Measurements from ENCODE around the gene TMEM273. TPM values are rescaled to one million over a fixed set of nuclear protein-coding genes. Genes with fewer than 3 reads are reported as not detected.

The TMEM273 gene
- total and polyA plus RNA-seq, 2 of the 4 experiments (the other 2 are of a cell fraction): not detected

GRCh38 chr10:49185213-49185612 is 3.0 kb downstream of the TMEM273 start:
- Histone ChIP-seq H3K4me2 (ENCODE audit: low read depth, low read length) (no peak overlapping the region), H3K9me1 (ENCODE audit: insufficient read depth, low read length) (peaks cover 6% of the 10 kb centered on the region; the same call in 1 of the 2 replicates)
- CTCF ChIA-PET: no interaction called here

More at GRCh38 chr10:49185213-49185612, 3.0 kb downstream of the TMEM273 start:
- no peak overlapping the region for H2AFZ ChIP-seq (replicated peaks; ENCODE audit: low read length, poor library complexity)
- no TSS peak for BruUV-seq (replicated peaks)
- no peak overlapping the region for H2AK9ac ChIP-seq (replicated peaks; ENCODE audit: low read depth, low read length, poor library complexity)
- dilution Hi-C loops (cut with HindIII; ENCODE audit: low sequenced_read_pairs, unreplicated experiment): no loop called here
- H4K8ac ChIP-seq (ENCODE audit: low read depth in 2 of 2, low read length in 2 of 2): no peak overlapping the region
- no peak overlapping the region for H4K5ac ChIP-seq (ENCODE audit: low read depth, low read length)
- H3K18ac ChIP-seq (ENCODE audit: low read depth, low read length): no peak overlapping the region
- in situ Hi-C loops (cut with MboI; ENCODE audit: low sequenced_read_pairs): no loop called here
- H2BK5ac ChIP-seq (ENCODE audit: low read depth, low read length, poor library complexity, severe bottlenecking): no peak overlapping the region
- TF ChIP-seq RAD21 (IDR thresholded peaks at IDR 0.05; ENCODE audit: low read length): no peak
- no peak for TF ChIP-seq CHD1 (IDR thresholded peaks at IDR 0.05; ENCODE audit: low read depth, low read length)
- TF ChIP-seq RCOR1 (IDR thresholded peaks at IDR 0.05; ENCODE audit: insufficient replicate concordance, low read length): no peak
- no peak for TF ChIP-seq MAZ (IDR thresholded peaks at IDR 0.05; ENCODE audit: borderline replicate concordance, low read depth, low read length)
- TF ChIP-seq SMC3 (IDR thresholded peaks at IDR 0.05; ENCODE audit: low read depth, low read length): no peak
- no peak for TF ChIP-seq CTCF (conservative IDR thresholded peaks at IDR 0.05; ENCODE audit: low read depth, low read length)
- no peak for TF ChIP-seq POLR2A (IDR thresholded peaks at IDR 0.05; ENCODE audit: low read depth, low read length)
- TF ChIP-seq MXI1 (IDR thresholded peaks at IDR 0.05; ENCODE audit: borderline replicate concordance, low read depth, low read length): no peak
- no peak for TF ChIP-seq ELK1 (IDR thresholded peaks at IDR 0.05; ENCODE audit: borderline replicate concordance, low read depth, low read length)
- no peak for TF ChIP-seq NFE2L2 (IDR thresholded peaks at IDR 0.05; ENCODE audit: low read depth, low read length)
- no peak for TF ChIP-seq BHLHE40 (IDR thresholded peaks at IDR 0.05; ENCODE audit: low read depth, low read length)
- no peak for TF ChIP-seq FOS (IDR thresholded peaks at IDR 0.05; ENCODE audit: low read depth, low read length)
- no peak for TF ChIP-seq CEBPB (IDR thresholded peaks at IDR 0.05; ENCODE audit: low read depth, low read length)
- no peak for TF ChIP-seq MAFK (IDR thresholded peaks at IDR 0.05; ENCODE audit: low read depth, low read length)
- no peak for TF ChIP-seq USF2 (IDR thresholded peaks at IDR 0.05; ENCODE audit: low read depth, low read length)
- TF ChIP-seq RFX5 (IDR thresholded peaks at IDR 0.05; ENCODE audit: low read depth, low read length): no peak
- no peak overlapping the region for H3K27ac ChIP-seq (ENCODE audit: insufficient read depth, low read length)
- ATAC-seq (ENCODE audit: low read depth) (no peak), DNase-seq (no peak)
- H4K91ac ChIP-seq (ENCODE audit: insufficient read depth, low read depth, low read length): no peak overlapping the region
- POLR2A ChIA-PET (ENCODE audit: unreplicated experiment): no interaction called here
- H3K9me3 ChIP-seq (ENCODE audit: control insufficient read depth, insufficient read depth, low read length): no peaks in the 10 kb centered on the region
- no peak overlapping the region for H2BK20ac ChIP-seq (ENCODE audit: low read depth, low read length)
- no peak overlapping the region for H3K56ac ChIP-seq (ENCODE audit: extremely low read depth, insufficient read depth, low read length)
- H4K20me1 ChIP-seq (ENCODE audit: insufficient read depth, low read length): no peaks in the 10 kb centered on the region
- no peak overlapping the region for H3K14ac ChIP-seq (replicated peaks; ENCODE audit: low read depth, low read length)
- H3K9ac ChIP-seq (ENCODE audit: low read depth, low read length): no peak overlapping the region
- no peak overlapping the region for H3K4ac ChIP-seq (ENCODE audit: low read depth, low read length)
- H3K23ac ChIP-seq (ENCODE audit: low read depth, low read length): no peak overlapping the region
- no peaks in the 10 kb centered on the region; the same call in 1 of the 2 replicates for H3K4me1 ChIP-seq (ENCODE audit: control insufficient read depth, insufficient read depth, low read length)
- H2BK15ac ChIP-seq (ENCODE audit: low read depth, low read length): no peak overlapping the region
- H3K27me3 ChIP-seq (ENCODE audit: control insufficient read depth, insufficient read depth, low read length): no peaks in the 10 kb centered on the region
- no peaks in the 10 kb centered on the region for H3K36me3 ChIP-seq (ENCODE audit: control insufficient read depth, insufficient read depth, low read length)
- H3K79me1 ChIP-seq (ENCODE audit: low read depth in 1 of 2, low read length in 2 of 2): no peaks in the 10 kb centered on the region
- intact Hi-C loops (cut with micrococcal nuclease): no loop called here
- no peak overlapping the region for H3K4me3 ChIP-seq (ENCODE audit: insufficient read depth, low read depth, low read length)
- no peak overlapping the region for H2AK5ac ChIP-seq (ENCODE audit: low read depth, low read length)
- H2BK120ac ChIP-seq (ENCODE audit: low read depth, low read length): no peak overlapping the region
- no CpG with 5 or more reads among the region's 3 CpGs for WGBS, 2 experiments (ENCODE audit: extremely low coverage in 2 of 2, insufficient read length in 1 of 2)
